Measurements from ENCODE around the gene GPR4. TPM values are rescaled to one million over a fixed set of nuclear protein-coding genes. Genes with fewer than 3 reads are reported as not detected.

Gene GPR4
- total RNA-seq, 1 donor from 2014 or later, result 5.1 TPM

- peaks cover 14% of the 10 kb centered on the region for H3K4me1 ChIP-seq
- peaks cover 34% of the 10 kb centered on the region for H3K36me3 ChIP-seq
- H3K4me3 ChIP-seq, result peak overlapping the region; percentile 54
- peak overlapping the region; percentile 75 for H3K27ac ChIP-seq (replicated peaks)
- H3K9me3 ChIP-seq (replicated peaks), result no peaks in the 10 kb centered on the region
- intact Hi-C loops (cut with micrococcal nuclease), result no loop called here
- H3K27me3 ChIP-seq (ENCODE audit: low read depth), result peaks cover 14% of the 10 kb centered on the region
- peak; percentile 91 for TF ChIP-seq CTCF (IDR thresholded peaks at IDR 0.05; ENCODE audit: borderline replicate concordance)
- DNase-seq, result peak; percentile 79
Measured at GRCh38 chr19:45607071-45608029, 5.3 kb upstream of the GPR4 start.

GRCh38 chr19:45601115-45601514, 897 bp downstream of the GPR4 start:
- peak overlapping the region; percentile 91 for H3K27ac ChIP-seq (replicated peaks)
- peaks cover 76% of the 10 kb centered on the region for H3K27me3 ChIP-seq (ENCODE audit: low read depth)
- H3K36me3 ChIP-seq, result no peaks in the 10 kb centered on the region
- no peaks in the 10 kb centered on the region for H3K9me3 ChIP-seq (replicated peaks)
- H3K4me3 ChIP-seq, result peak overlapping the region; percentile 77
- intact Hi-C loops (cut with micrococcal nuclease), result no loop called here
- no peak for DNase-seq
- TF ChIP-seq CTCF (IDR thresholded peaks at IDR 0.05; ENCODE audit: borderline replicate concordance), result no peak
- peaks cover 63% of the 10 kb centered on the region for H3K4me1 ChIP-seq

- H3K27me3 ChIP-seq (ENCODE audit: low read depth), result peaks cover 83% of the 10 kb centered on the region
- H3K4me3 ChIP-seq, result peak overlapping the region; percentile 77
- H3K4me1 ChIP-seq, result peaks cover 70% of the 10 kb centered on the region
- H3K9me3 ChIP-seq (replicated peaks), result no peaks in the 10 kb centered on the region
- H3K36me3 ChIP-seq, result no peaks in the 10 kb centered on the region
- H3K27ac ChIP-seq (replicated peaks), result peak overlapping the region; percentile 91
- DNase-seq, result no peak
- TF ChIP-seq CTCF (IDR thresholded peaks at IDR 0.05; ENCODE audit: borderline replicate concordance), result no peak
- intact Hi-C loops (cut with micrococcal nuclease), result no loop called here
Measured at GRCh38 chr19:45600340-45600885, 1.6 kb downstream of the GPR4 start.

GRCh38 chr19:45599286-45599685, 2.7 kb downstream of the GPR4 start:
- no peak for DNase-seq
- Histone ChIP-seq H3K9me3 (replicated peaks) (no peaks in the 10 kb centered on the region), H3K4me3 (peak overlapping the region; percentile 77), H3K27ac (replicated peaks) (peak overlapping the region; percentile 91), H3K27me3 (ENCODE audit: low read depth) (peaks cover 93% of the 10 kb centered on the region), H3K4me1 (peaks cover 74% of the 10 kb centered on the region), H3K36me3 (no peaks in the 10 kb centered on the region)
- no peak for TF ChIP-seq CTCF (IDR thresholded peaks at IDR 0.05; ENCODE audit: borderline replicate concordance)
- intact Hi-C loops (cut with micrococcal nuclease), result no loop called here

- Histone ChIP-seq H3K4me3 (peak overlapping the region; percentile 77), H3K27me3 (ENCODE audit: low read depth) (peaks cover 92% of the 10 kb centered on the region), H3K27ac (replicated peaks) (peak overlapping the region; percentile 91), H3K4me1 (peaks cover 77% of the 10 kb centered on the region), H3K9me3 (replicated peaks) (no peaks in the 10 kb centered on the region), H3K36me3 (no peaks in the 10 kb centered on the region)
- DNase-seq, result peak; percentile 34
- intact Hi-C loops (cut with micrococcal nuclease), result no loop called here
- TF ChIP-seq CTCF (IDR thresholded peaks at IDR 0.05; ENCODE audit: borderline replicate concordance), result no peak
Measured at GRCh38 chr19:45598267-45599001, 3.6 kb downstream of the GPR4 start.
